Head of caudate nucleus (tissue), 42 donors: ENCODE measurements around the gene KCNMA1.
A peak's percentile ranks its signal among the peaks of the same experiment; 100 is the strongest.

Experiments
- DNase-seq, 42 donors: peaks; one replicate each; pipeline versions ENCODE4 v3.0.0 to v3.0.0-alpha.2; 2020 to 2021; ENCODE audit warnings: mixed read lengths in 7 of 42
- intact Hi-C: fragments of 100-400 bp; cut with DNase I; formaldehyde crosslinking; loops from one replicate; pipeline ENCODE4 v1.15.0; 2022

KCNMA1 gene

DNA sequence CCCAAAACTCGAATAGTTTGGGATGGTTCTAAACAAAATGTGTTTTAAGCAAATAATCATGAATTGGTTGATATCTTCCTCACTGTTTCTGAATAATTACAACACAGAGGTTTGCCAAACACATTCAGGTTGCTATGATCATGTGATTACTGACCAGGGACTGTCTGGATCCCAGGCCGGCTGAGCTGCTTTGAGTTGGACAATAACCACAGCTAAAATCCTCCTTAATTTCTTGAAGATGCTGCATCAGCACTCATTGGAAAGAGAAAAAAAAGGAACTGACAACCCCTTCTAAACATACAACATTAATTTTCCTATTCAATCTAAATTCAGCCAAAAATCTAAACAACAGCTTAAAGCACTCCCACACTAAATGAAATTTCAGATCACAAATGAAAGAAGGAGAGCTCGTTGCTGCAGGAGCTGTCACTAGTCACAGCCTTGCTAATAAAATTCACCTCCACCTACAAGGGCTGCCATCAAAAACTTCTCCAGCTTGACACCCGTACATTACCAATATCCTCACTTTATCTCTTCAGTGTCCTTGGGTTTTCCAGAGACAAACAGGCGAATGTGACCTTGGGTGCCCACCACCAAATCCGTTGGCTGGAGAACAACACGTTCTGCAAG is 560.2 kb downstream of the KCNMA1 start:
- intact Hi-C loops: no loop called here
- peak in 7 of 42 donors; percentile 28 to 62 (median 42) for DNase-seq

DNA sequence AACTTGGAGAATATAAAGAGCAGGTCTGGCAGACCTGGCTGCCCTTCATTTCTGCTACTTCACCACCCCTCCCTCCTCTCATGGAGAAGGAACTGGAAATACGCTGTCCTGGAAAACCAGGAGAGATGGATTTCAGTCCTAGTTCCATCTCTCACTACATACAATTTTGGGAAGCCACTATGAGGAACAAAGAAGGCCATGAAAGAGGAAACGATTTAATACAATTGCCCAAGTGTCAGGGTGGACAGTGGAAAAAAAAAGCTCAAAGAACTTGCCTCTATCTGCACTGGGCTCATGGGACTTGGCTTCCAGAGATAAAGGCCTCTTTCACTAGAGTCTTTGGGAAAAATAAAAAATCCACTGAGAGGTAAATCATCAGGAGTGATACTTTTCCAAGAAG is 561.7 kb downstream of the KCNMA1 start:
- no peak for DNase-seq
- intact Hi-C loops: no loop called here

DNA sequence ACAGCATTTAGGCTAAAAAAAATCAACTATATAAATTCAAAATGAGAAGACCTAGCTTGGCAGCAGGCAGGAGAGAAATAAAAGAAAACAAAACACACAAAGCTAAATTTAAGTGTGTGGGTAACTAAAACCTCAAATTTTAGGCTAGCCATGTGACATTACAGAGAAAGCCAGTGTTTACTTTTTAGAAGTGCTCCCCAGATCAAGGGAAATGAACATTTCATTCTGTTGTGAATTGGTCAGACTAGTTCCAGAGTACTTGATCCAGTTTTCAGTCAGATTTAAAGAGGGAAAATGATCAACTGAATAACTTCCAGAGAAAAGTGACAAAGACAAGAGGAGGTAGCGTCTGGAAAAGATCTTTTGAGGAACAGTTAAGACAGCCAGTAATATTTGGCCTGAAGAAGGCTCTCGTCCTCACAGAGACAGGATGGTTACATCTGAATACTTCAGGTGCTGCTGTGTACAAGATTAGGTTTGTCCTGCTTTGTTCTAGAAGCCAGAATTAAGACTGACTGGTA is 563.4 kb downstream of the KCNMA1 start:
- intact Hi-C loops: no loop called here
- no peak for DNase-seq

DNA sequence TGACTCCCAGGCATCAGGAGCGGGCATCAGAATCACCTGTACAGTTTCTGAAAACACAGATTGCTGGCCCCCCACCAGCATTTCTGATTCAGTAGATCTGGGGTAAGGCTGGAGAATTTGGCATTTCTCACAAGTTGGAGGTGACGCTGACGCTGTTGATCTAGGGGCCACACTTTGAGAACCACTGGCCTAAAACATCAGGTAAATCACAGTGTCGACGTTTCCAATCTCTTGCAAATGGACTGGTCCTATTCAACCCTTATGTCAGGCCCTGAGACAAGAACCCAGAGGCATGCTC is 564.0 kb downstream of the KCNMA1 start:
- no peak for DNase-seq
- intact Hi-C loops: no loop called here

DNA sequence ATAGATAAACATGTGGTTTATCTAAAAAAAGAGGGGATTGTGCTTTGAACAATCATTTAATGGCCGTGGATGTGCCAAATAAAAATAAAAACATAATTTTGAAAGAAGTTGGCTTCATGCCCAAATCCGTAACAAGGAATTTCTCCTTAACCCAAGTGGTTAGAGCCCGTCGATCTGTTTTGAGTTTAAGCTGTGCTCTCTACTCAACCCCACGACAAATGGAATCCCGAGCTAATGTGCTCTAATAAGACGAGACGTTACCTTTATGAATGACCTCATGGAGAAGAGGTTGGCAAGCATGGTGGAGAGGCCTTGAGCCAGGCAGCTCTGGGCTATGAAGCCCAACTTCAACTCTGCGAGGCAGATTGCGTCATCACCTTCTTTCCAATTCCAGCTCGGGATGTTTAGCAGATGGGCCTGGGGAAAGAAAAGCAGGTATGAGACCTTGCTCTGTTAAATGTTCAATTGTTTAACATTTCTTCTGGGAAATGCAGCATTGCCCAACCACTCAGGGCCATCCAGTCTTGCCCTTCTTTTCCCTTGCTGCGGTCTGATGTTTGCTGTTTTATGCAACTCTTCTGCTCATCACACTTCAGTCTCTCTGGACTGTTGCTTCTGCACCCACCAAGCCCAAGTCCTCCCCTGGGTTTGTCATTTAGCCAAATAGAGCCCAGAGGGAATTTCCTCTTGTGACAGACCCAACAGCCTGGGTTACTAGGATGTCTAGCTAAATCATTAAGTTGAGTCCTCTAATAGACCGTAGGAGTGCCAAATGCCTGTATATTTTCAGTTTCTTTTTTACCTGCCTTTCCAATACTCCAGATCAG is 564.6 kb downstream of the KCNMA1 start:
- DNase-seq: no peak
- intact Hi-C loops: no loop called here

DNA sequence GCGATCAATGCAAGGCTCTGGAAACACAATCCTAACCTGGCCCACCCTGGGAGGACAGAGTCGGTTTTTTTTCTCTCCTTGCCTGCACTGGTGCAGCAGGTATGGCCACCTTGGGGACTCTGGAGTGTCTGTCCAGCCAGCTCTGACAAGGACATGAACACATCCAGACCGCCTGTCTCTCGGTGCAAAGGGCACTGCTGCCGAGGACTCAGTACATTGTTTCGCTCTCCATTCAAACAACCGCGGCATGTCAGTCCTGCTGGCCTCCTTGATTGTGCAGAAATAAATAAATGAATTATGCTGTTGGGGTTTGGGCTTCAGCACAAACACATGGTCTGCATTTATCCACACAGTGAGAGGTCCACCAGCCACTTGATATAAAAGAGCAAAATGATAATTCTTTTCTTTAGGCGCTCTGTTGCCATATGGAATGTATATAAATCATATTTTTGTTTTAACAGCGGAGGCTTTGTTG is 565.2 kb downstream of the KCNMA1 start:
- no peak for DNase-seq
- intact Hi-C loops: no loop called here

DNA sequence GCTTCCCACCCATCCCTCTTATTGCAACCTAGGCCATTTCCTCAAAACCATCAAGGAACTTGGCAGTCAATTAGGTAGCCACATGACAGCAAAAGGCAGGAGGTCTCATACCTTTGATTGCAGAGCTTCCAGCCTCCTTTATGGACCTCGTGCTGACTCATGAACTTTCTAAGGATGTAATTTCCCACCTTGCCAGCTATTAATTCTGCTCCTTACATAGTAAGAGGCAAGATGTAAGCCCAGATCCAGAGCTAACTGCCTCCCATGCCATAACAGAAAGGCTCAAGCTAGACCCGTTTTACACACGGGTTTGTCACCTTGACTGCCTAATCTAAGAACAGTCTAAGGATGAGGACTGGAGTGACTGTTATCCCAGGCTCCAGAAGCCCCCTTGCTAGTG is 565.7 kb downstream of the KCNMA1 start:
- intact Hi-C loops: no loop called here
- no peak for DNase-seq

DNA sequence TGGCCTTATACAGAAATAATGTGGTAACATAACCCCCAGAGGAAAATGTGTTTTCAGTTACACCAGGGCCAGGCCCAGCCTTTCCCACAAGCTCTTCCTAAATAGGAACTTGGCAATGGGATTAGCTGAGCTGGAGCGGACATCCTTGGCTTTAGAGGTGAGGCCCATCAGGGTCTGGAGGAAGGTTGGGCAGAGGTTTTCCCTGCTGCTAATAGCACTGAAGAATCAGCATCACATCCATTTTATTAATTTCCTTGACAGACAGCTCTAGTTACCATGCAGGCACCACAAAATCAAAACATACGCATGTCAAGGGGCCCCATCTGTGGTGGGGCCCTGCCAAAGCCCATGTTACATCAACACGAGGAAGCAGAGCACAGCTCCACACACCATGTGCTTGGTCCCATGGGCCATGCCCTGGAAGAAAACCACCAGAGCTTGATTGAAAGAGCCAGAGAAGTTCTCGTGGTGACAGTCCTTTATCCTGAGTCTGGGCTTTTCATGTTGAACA is 566.6 kb downstream of the KCNMA1 start:
- DNase-seq: no peak
- intact Hi-C loops: no loop called here

DNA sequence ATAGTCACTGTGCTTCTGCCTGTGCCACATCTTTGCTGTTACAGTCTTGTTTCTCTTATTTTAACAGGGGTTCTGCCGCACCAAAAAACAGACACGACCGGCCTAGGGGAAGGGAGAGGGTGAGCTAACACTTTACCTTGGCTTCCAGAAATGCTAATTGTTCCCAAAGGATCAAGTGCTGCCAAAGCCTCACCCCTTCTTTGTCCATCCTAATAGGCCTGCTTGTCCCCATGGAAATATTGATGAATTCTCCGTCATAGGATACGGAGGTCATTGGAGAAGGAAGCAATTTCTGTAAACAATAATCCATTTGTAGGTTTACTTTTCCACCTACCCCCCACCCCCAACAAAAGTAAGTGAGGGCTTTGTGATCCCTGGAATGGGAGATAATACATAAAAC is 567.3 kb downstream of the KCNMA1 start:
- intact Hi-C loops: no loop called here
- DNase-seq: no peak

DNA sequence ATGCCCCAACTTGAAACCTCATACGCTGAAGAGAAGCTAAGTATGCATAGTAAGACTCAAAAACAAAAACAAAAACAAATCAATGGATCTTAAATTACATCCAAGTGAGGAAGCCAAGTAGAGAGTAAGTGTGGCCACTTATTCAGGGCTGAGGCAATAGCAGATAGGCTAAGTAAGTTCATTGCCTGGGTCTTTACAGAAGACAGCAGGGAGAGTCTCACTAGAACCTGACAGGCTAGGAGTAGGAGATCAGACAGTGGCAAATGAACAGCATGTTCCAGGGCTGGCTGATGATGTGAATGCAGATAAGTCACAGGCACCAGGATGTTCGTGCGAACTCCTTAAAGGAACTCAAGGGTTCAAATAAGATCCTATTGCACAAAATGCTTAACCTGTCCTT is 568.6 kb downstream of the KCNMA1 start:
- peak in 27 of 42 donors; percentile 11 to 73 (median 39) for DNase-seq
- intact Hi-C loops: no loop called here

DNA sequence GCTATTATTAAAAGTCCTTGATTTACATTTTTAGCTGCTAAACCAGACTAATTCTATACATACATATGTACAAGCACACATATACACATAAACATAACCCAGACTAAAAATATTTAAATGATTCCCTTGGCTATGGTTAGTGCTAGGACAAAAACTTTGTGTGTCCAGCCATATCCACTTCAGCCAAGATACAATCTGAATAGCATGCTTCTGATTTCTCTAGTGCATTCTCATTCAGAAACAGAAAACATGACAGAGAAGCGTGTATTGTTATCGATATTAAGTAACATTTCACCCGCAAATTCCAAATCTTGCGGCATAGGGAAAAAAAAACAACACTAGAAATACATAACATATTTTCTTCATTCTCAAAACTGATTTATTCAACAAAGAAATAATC is 569.3 kb downstream of the KCNMA1 start:
- no peak for DNase-seq

DNA sequence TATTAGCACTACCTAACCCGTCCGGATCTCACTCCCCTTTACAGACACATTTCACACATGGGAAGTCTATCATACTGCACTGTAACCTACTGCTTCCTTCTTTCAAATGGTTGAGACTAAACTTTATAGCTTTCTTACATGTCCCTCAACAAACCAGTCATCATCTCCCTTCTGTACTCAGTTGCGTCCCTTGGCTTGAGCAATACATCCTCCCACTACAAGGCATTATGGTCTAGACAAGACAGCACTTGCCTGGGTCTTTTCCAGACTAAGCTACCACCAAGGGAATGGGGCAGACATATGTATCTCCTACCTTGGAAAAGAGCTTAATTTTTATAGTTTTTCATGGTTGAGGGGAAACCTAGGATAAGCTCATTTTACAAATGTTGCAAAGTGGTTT is 575.2 kb downstream of the KCNMA1 start:
- intact Hi-C loops: no loop called here

More for the DNA sequence above, 569.3 kb downstream of the KCNMA1 start:
- intact Hi-C loops: no loop called here

DNA sequence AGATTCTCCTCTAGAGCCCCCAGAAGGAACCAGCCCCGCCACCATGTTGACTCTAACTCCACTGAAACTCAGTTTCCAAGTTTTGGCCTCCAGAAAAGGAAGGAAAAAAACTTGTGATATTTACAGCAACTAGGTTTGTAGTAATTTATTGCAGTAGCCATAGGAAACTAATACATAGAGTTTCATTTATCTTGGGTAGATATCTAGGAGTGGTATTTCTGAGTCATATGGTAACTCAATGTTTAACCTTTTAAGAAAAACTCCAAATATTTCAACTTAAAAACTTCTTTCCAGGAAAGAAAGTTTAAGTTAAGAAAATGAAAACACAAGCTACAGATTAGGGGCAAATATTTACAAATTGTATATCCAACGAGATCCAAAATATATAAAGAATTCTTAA is 576.7 kb downstream of the KCNMA1 start:
- intact Hi-C loops: no loop called here
- no peak for DNase-seq

More for the DNA sequence above, 575.2 kb downstream of the KCNMA1 start:
- no peak for DNase-seq

DNA sequence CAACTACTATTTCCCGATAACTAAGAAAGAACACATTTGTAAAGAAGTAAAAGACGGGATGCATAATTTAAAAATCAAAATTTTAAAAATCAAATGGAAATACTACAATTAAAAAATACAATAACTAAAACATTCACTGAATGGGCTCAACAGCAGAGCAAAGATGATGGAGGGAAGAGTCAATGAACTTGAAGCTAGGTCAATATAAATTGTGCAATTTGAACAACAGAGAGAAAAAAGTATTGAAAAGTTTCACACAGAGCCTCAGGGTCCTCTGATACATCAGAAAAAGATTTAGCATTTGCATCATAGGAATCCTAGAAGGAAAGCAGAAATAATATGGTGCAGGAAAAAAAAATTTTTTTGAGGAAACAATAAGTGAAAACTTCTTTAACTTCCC is 581.0 kb downstream of the KCNMA1 start:
- DNase-seq: no peak
- intact Hi-C loops: no loop called here

DNA sequence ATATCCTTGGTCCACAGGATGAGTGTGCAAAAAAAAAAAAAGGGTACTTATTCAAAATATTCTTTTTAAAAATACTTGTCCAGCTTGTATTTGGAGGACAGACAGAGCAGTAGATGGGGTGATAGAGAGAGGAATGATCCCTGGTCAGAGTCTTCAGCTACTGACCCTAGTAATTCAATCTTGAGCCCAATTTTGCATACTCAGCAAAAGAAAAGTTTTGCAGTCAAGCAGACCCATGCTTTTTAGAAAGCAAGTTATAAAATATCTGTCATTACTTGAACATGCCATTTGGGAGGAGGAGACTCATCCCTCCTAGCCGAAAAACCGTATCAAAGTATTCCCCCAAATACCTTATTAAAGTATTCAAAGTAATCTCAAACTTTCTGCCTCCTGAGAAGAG is 585.0 kb downstream of the KCNMA1 start:
- intact Hi-C loops: no loop called here

DNA sequence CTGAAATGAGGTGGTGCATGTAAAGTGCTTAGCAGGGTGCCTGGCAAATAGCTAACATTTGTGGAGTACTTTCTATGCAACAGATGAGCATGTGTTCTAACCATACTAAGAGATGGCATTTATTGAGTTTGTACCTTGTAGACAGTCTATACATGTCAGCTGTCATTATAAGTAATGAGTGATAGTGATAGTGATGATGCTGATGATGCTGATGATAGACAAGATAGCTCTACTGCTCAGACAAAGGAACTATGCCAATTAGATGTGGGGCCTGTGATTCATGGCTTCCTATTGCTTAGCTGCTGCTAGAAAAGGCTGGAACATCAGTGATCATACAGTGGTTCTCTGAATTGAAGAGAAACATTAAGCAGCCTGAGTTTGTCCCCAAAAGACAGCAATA is 585.8 kb downstream of the KCNMA1 start:
- intact Hi-C loops: no loop called here
- DNase-seq: no peak

More for the DNA sequence above, 585.0 kb downstream of the KCNMA1 start:
- no peak for DNase-seq

DNA sequence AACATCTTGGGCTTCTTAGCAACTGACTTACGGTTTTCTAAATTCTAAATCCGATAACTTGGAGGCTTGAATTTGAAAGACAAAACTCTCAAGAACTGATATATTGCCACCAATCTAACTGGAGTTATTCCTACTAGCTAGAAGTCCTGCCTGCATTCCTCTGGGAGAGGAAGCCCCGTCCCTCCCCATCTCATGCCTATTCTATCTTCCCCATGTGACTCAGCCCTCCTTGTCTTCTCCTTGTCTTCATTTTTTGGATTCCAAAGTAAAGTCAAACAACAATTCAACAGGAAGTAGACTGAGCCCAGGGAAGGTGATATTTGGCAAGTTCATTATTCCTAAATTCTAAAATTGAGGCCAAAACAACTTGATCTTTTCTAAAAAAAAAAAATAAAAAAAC is 587.7 kb downstream of the KCNMA1 start:
- intact Hi-C loops: no loop called here

DNA sequence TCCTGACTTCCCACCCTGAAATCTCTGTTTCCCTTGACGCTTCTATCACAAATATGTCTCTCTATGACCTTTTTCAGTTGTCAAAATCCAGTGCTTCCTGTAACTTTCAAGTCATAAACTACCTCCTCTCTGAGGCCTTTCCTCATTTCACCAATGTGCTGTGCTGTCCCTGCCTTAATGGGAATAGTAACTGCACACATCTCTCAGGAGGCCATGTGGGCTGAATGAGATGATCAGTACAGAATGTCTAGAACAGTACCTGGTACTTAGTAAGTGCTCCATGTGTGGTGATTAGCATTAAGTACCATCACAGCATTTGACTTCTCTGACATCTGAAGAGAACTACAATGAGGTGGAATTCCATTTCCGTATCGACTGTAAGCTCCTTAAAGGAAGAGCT is 588.5 kb downstream of the KCNMA1 start:
- intact Hi-C loops: no loop called here
- DNase-seq: peak in 6 of 42 donors; percentile 18 to 57 (median 34)

More for the DNA sequence above, 587.7 kb downstream of the KCNMA1 start:
- no peak for DNase-seq

DNA sequence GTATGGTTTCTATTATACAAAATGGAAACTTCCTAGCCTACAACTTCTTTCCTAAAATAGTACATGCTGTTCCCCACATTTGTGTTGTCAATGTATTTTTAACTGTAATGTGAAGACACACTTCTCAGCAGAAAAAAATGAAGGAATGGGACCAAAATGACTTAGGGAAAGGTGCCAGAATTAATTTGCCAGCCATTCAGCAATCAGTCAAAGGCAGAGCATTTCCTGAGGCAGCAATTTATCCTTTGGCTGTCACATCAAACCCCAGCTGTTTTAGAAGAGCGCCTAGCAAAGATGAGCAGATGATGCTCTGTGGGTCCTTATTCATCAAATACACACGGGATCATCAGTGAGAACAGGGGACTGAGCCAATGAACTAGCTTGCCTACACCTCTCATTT is 592.5 kb downstream of the KCNMA1 start:
- intact Hi-C loops: no loop called here
- peak in 14 of 42 donors; percentile 9 to 62 (median 34) for DNase-seq

DNA sequence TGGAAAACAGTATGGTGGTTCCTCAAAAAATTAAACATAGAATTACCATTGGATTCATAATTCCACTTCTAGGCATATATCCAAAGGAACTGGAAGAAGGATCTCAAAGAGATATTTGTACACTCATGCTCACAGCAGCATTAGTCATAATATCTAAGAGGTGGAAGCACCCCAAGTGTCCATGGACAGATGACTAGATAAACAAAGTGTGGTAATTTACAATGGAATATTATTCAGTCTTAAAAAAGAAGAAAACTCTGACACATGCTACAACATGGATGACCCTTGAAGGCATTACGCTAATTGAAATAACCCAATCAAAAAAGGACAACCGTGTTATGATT is 594.2 kb downstream of the KCNMA1 start:
- intact Hi-C loops: no loop called here
- DNase-seq: no peak
